Right lobe of liver (tissue), 4 donors: Measurements from ENCODE around the gene MISP.

Source experiments
- CTCF ChIP-seq, 4 donors: fragments of 200-600 bp in 3 of 4; fragments of 450-650 bp in 1 of 4; IDR thresholded peaks; one replicate each; pipeline versions ENCODE4 v1.5.1 to v1.8.0; 2016 to 2022; ENCODE audit warnings: antibody characterized with exemption in 4 of 4, mild to moderate bottlenecking in 2 of 4
- POLR2A ChIP-seq: fragments of 450-650 bp; IDR thresholded peaks from one replicate; pipeline ENCODE4 v1.6.1; 2017; ENCODE audit warnings: antibody characterized with exemption, mild to moderate bottlenecking
- donor health status: DM: no; HTN: no; CAD: no.
- donor health status: DM: no; HTN: no; CAD: no.
- donor health status: DM: no; HTN: yes; CAD: no.

GRCh38 chr19:808423-808775 lies 57.5 kb downstream of the MISP start:
- no peak for TF ChIP-seq CTCF (IDR thresholded peaks at IDR 0.05)
- no peak for TF ChIP-seq POLR2A
